GM23338 (cell line): ENCODE data around the gene IGSF9B. TPM values are rescaled to one million over a fixed set of nuclear protein-coding genes. Genes with fewer than 3 reads are reported as not detected.

Experiments used
- ATAC-seq: fragments of 200-7000 bp; cut with Tn5 transposase; 3 replicates; pipeline ENCODE4 v1.9.1; 2020
- DNase-seq: peaks from one replicate; pipeline ENCODE4 v3.0.0-alpha.2; 2015; ENCODE audit warnings: low spot score
- H2AFZ ChIP-seq: fragments of 200-600 bp; sonication (generic); 2 replicates; pipeline ENCODE4 v1.8.0; 2016; ENCODE audit warnings: antibody characterized with exemption, mild to moderate bottlenecking, moderate library complexity
- H3F3A ChIP-seq: fragments of 200-600 bp; sonication (generic); replicated peaks from 2 replicates; pipeline ENCODE4 v1.8.0; 2017; ENCODE audit warnings: antibody characterized with exemption, mixed run types, low read depth
- H3K27ac ChIP-seq: fragments of 200-600 bp; sonication (generic); 2 replicates; pipeline ENCODE4 v1.6.1; 2016; ENCODE audit warnings: low read depth
- H3K27me3 ChIP-seq: fragments of 200-600 bp; sonication (generic); 2 replicates; pipeline ENCODE4 v1.8.0; 2016; ENCODE audit warnings: mild to moderate bottlenecking, mixed run types, moderate library complexity; ENCODE audit not compliant: insufficient read depth
- H3K36me3 ChIP-seq: fragments of 200-600 bp; sonication (generic); 2 replicates; pipeline ENCODE4 v1.8.0; 2016; ENCODE audit warnings: mild to moderate bottlenecking; ENCODE audit not compliant: insufficient read depth
- H3K4me1 ChIP-seq: fragments of 200-600 bp; sonication (generic); 2 replicates; pipeline ENCODE4 v1.8.0; 2016; ENCODE audit warnings: mild to moderate bottlenecking, moderate library complexity; ENCODE audit not compliant: insufficient read depth
- H3K4me2 ChIP-seq: fragments of 200-600 bp; sonication (generic); 2 replicates; pipeline ENCODE4 v1.7.1; 2017; ENCODE audit warnings: mixed run types
- H3K4me3 ChIP-seq: fragments of 200-600 bp; sonication (generic); 2 replicates; pipeline ENCODE4 v1.6.1; 2016; ENCODE audit warnings: mixed run types
- H3K79me2 ChIP-seq: fragments of 200-600 bp; sonication (generic); replicated peaks from 2 replicates; pipeline ENCODE4 v1.8.0; 2017; ENCODE audit warnings: mild to moderate bottlenecking; ENCODE audit not compliant: insufficient read depth
- H3K9me2 ChIP-seq: fragments of 200-600 bp; sonication (generic); 2 replicates; pipeline ENCODE4 v1.8.0; 2017; ENCODE audit not compliant: insufficient read depth
- H4K20me1 ChIP-seq: fragments of 200-600 bp; sonication (generic); replicated peaks from 2 replicates; pipeline ENCODE4 v1.8.0; 2017; ENCODE audit warnings: mild to moderate bottlenecking; ENCODE audit not compliant: insufficient read depth
- H3K27ac Mint-ChIP-seq: 2 replicates; pipeline ENCODE4 v1.8.0; 2020; ENCODE audit warnings: inconsistent platforms, mild to moderate bottlenecking, moderate library complexity, mixed read lengths
- H3K27me3 Mint-ChIP-seq: 3 replicates; pipeline ENCODE4 v1.8.0; 2022; ENCODE audit warnings: low read depth, mild to moderate bottlenecking, moderate library complexity, mixed read lengths, inconsistent platforms; ENCODE audit not compliant: insufficient read depth, poor library complexity
- H3K36me3 Mint-ChIP-seq: 3 replicates; pipeline ENCODE4 v1.8.0; 2021; ENCODE audit warnings: low read depth, mild to moderate bottlenecking, inconsistent platforms, moderate library complexity, mixed read lengths
- H3K4me1 Mint-ChIP-seq: 3 replicates; pipeline ENCODE4 v1.8.0; 2020; ENCODE audit warnings: mild to moderate bottlenecking, inconsistent platforms, mixed read lengths
- H3K4me3 Mint-ChIP-seq: 3 replicates; pipeline ENCODE4 v1.8.0; 2021; ENCODE audit warnings: moderate library complexity, mild to moderate bottlenecking, inconsistent platforms, mixed read lengths
- H3K9me3 Mint-ChIP-seq: 3 replicates; pipeline ENCODE4 v1.8.0; 2020; ENCODE audit warnings: moderate library complexity, mild to moderate bottlenecking, inconsistent platforms, mixed read lengths
- CREB1 ChIP-seq: fragments of 250-450 bp; sonication (Bioruptor Pico); IDR thresholded peaks from 2 replicates; pipeline ENCODE4 v1.5.0; 2020; ENCODE audit warnings: low read depth, mild to moderate bottlenecking, moderate library complexity
- CTCF ChIP-seq, 2 experiments: fragments of 200-600 bp in 1 of 2; sonication (generic) in 1 of 2; conservative IDR thresholded peaks; 2 replicates each; pipeline versions ENCODE4 v1.5.1 to v1.6.1; 2016 to 2017; ENCODE audit warnings: antibody characterized with exemption in 2 of 2, low read depth in 2 of 2, mild to moderate bottlenecking in 2 of 2, moderate library complexity in 1 of 2
- ETS1 ChIP-seq: IDR thresholded peaks from 2 replicates; pipeline ENCODE4 v1.6.1; 2016; ENCODE audit warnings: antibody characterized with exemption
- EZH2 ChIP-seq: fragments of 200-600 bp; sonication (generic); IDR thresholded peaks from one replicate; pipeline ENCODE4 v1.8.0; 2017; ENCODE audit warnings: antibody characterized with exemption, mild to moderate bottlenecking, low read depth; ENCODE audit not compliant: unreplicated experiment
- EZH2phosphoT487 ChIP-seq: fragments of 200-600 bp; sonication (generic); IDR thresholded peaks from one replicate; pipeline ENCODE4 v1.8.1; 2018; ENCODE audit warnings: antibody characterized with exemption; ENCODE audit not compliant: unreplicated experiment
- JUNB ChIP-seq: IDR thresholded peaks from one replicate; pipeline ENCODE4 v1.6.1; 2016; ENCODE audit warnings: antibody characterized with exemption; ENCODE audit not compliant: unreplicated experiment
- NANOG ChIP-seq: IDR thresholded peaks from 2 replicates; pipeline ENCODE4 v1.6.1; 2016; ENCODE audit warnings: antibody characterized with exemption, borderline replicate concordance
- POLR2AphosphoS5 ChIP-seq: IDR thresholded peaks from 2 replicates; pipeline ENCODE4 v1.6.1; 2016; ENCODE audit warnings: antibody characterized with exemption, low read depth
- REST ChIP-seq: IDR thresholded peaks from one replicate; pipeline ENCODE4 v1.6.1; 2018; ENCODE audit warnings: antibody characterized with exemption; ENCODE audit not compliant: unreplicated experiment
- STAT1 ChIP-seq: IDR thresholded peaks from one replicate; pipeline ENCODE4 v1.6.1; 2016; ENCODE audit warnings: antibody characterized with exemption; ENCODE audit not compliant: unreplicated experiment
- ZNF114 ChIP-seq: fragments of 250-450 bp; sonication (Bioruptor Pico); IDR thresholded peaks from 2 replicates; pipeline ENCODE4 v1.5.0; 2020; ENCODE audit warnings: mild to moderate bottlenecking, moderate library complexity
- ZNF331 ChIP-seq: fragments of 250-450 bp; sonication (Bioruptor Pico); IDR thresholded peaks from 2 replicates; pipeline ENCODE4 v1.5.0; 2020; ENCODE audit warnings: low read depth, mild to moderate bottlenecking, moderate library complexity
- ZNF462 ChIP-seq: fragments of 250-450 bp; sonication (Bioruptor Pico); IDR thresholded peaks from 2 replicates; pipeline ENCODE4 v1.5.0; 2020; ENCODE audit warnings: mild to moderate bottlenecking, moderate library complexity
- polyA plus RNA-seq: library from polyadenylated mRNA; unstranded; fragments of >200 nt; fragmentation: Nextera tagmentation; extraction: Ambion mirVana; gene quantifications from 2 replicates; pipeline ENCODE4 v1.2.1, GENCODE V29; 2016
- total RNA-seq: library from RNA; depleted of rRNA; stranded (reverse); fragments of >200 nt; shearing (Covaris generic); gene quantifications from 2 replicates; pipeline ENCODE4 v1.2.3, GENCODE V29; 2014

IGSF9B gene
- total and polyA plus RNA-seq, 2 experiments from 2014 or later = 8.7 to 51.2 TPM

GRCh38 chr11:133936136-133936535 is 20.6 kb downstream of the IGSF9B start:
- no peaks in the 10 kb centered on the region; the same call in 2 of the 3 replicates for H3K4me1 Mint-ChIP-seq
- Histone ChIP-seq H3F3A (no peaks in the 10 kb centered on the region), H3K27ac (no peak overlapping the region), H3K9me2 (no peaks in the 10 kb centered on the region), H3K4me3 (no peak overlapping the region), H3K79me2 (no peaks in the 10 kb centered on the region; the same call in 1 of the 2 replicates), H3K4me1 (no peaks in the 10 kb centered on the region), H3K27me3 (no peaks in the 10 kb centered on the region), H4K20me1 (no peaks in the 10 kb centered on the region; the same call in none of the 2 replicates), H3K4me2 (no peak overlapping the region), H3K36me3 (peaks cover 5% of the 10 kb centered on the region), H2AFZ (no peak overlapping the region)
- H3K9me3 Mint-ChIP-seq = no peaks in the 10 kb centered on the region; the same call in 2 of the 3 replicates
- H3K4me3 Mint-ChIP-seq = no peak overlapping the region
- no peak for DNase-seq
- peaks cover 2% of the 10 kb centered on the region for H3K27me3 Mint-ChIP-seq
- no peak overlapping the region for H3K27ac Mint-ChIP-seq
- peaks cover 65% of the 10 kb centered on the region for H3K36me3 Mint-ChIP-seq
- TF ChIP-seq EZH2phosphoT487 (no peak), EZH2 (no peak), CTCF (conservative IDR thresholded peaks at IDR 0.05; ENCODE audit: low read depth in 2 of 2) (no peak), POLR2AphosphoS5 (no peak), JUNB (no peak), ZNF331 (no peak), REST (no peak), STAT1 (no peak), ZNF114 (CRISPR knock-in tag) (no peak), ETS1 (no peak), NANOG (no peak), CREB1 (CRISPR knock-in tag) (no peak), ZNF462 (no peak)
- no peak for ATAC-seq
